ENCODE measurements around the gene MFN1. TPM values are rescaled to one million over a fixed set of nuclear protein-coding genes. Genes with fewer than 3 reads are reported as not detected.

The MFN1 gene
- total RNA-seq, 4 donors from 2014 or later, result 43.3 to 45.7 (median 44.6) TPM

- Histone ChIP-seq H3K4me1 (no peaks in the 10 kb centered on the region), H3K27me3 (no peaks in the 10 kb centered on the region), H3K9me3 (no peaks in the 10 kb centered on the region), H3K27ac (no peak overlapping the region), H3K36me3 (peaks cover 41 to 44% of the 10 kb centered on the region in 2 donors), H3K4me3 (replicated peaks in 1 of 3) (no peak overlapping the region)
- TF ChIP-seq, protein P1, sequence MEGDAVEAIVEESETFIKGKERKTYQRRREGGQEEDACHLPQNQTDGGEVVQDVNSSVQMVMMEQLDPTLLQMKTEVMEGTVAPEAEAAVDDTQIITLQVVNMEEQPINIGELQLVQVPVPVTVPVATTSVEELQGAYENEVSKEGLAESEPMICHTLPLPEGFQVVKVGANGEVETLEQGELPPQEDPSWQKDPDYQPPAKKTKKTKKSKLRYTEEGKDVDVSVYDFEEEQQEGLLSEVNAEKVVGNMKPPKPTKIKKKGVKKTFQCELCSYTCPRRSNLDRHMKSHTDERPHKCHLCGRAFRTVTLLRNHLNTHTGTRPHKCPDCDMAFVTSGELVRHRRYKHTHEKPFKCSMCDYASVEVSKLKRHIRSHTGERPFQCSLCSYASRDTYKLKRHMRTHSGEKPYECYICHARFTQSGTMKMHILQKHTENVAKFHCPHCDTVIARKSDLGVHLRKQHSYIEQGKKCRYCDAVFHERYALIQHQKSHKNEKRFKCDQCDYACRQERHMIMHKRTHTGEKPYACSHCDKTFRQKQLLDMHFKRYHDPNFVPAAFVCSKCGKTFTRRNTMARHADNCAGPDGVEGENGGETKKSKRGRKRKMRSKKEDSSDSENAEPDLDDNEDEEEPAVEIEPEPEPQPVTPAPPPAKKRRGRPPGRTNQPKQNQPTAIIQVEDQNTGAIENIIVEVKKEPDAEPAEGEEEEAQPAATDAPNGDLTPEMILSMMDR (IDR thresholded peaks at IDR 0.05), result no peak
- TF ChIP-seq POLR2A (IDR thresholded peaks at IDR 0.05), result no peak
- DNase-seq, result no peak
- WGBS, 2 donors, result 84 to 92% methylated on average over 2 of the region's 2 CpGs
- intact Hi-C loops (cut with DNase I), result no loop called here
Observed at GRCh38 chr3:179333084-179333483, 14.4 kb upstream of the MFN1 start.

DNA sequence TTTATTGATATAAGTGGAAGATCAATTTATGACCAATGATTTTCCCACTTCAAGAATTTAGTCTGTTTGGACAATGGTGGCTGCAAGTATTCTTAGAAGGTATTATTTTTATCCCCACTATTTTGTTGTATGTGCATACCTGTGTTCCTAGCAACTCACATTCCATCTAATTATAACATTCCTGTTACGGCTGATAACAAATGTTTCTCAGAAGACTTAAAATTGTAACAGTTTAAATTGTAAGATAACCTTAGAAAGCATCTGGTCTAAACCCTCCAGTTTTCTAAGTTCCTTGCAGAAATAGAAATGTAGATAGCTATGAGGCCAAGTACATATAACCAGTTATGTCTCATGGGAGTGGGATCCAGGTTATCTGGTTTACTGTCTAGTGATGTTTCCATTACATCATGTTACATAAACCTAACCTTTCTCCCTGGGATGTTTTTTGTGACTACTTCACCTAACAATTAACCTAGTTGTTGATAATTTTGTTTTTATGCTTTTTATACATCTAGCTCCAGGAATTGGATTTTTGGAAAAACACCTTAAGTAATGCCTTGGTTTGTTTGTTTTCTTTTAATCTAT lies 11.1 kb upstream of the MFN1 start:
- no peak overlapping the region for H3K27ac ChIP-seq
- 89 to 91% methylated on average over 1 of the region's 1 CpG for WGBS, 2 donors

GRCh38 chr3:179348325-179349013 lies 960 bp downstream of the MFN1 start:
- H3K4me1 ChIP-seq, result peaks cover 4 to 9% of the 10 kb centered on the region in 2 donors
- peaks cover 9 to 12% of the 10 kb centered on the region in 2 donors for H3K36me3 ChIP-seq
- WGBS, 2 donors, result 28 to 33% methylated on average over 5 of the region's 5 CpGs
- H3K4me3 ChIP-seq (replicated peaks in 1 of 3), result peak overlapping the region in 2 of 3 donors; percentile 79 to 87
- H3K9me3 ChIP-seq, result no peaks in the 10 kb centered on the region
- H3K27me3 ChIP-seq, result no peaks in the 10 kb centered on the region
- TF ChIP-seq POLR2A (IDR thresholded peaks at IDR 0.05), result no peak
- TF ChIP-seq, protein P1 (IDR thresholded peaks at IDR 0.05), result no peak
- intact Hi-C loops (cut with DNase I), result no loop called here
- peak overlapping the region; percentile 49 to 84 (median 69) for H3K27ac ChIP-seq
- DNase-seq, result no peak

More for the DNA sequence above, 11.1 kb upstream of the MFN1 start:
- no peaks in the 10 kb centered on the region for H3K9me3 ChIP-seq
- no peaks in the 10 kb centered on the region for H3K27me3 ChIP-seq
- TF ChIP-seq POLR2A (IDR thresholded peaks at IDR 0.05), result no peak
- TF ChIP-seq, protein P1 (IDR thresholded peaks at IDR 0.05), result no peak
- no peaks in the 10 kb centered on the region for H3K4me1 ChIP-seq
- peaks cover 18 to 24% of the 10 kb centered on the region in 2 donors for H3K36me3 ChIP-seq
- intact Hi-C loops (cut with DNase I), result no loop called here
- no peak for DNase-seq
- H3K4me3 ChIP-seq (replicated peaks in 1 of 3), result no peak overlapping the region

GRCh38 chr3:179355996-179356395 lies 8.5 kb downstream of the MFN1 start:
- H3K36me3 ChIP-seq, result peaks cover 26 to 36% of the 10 kb centered on the region in 2 donors
- WGBS, 2 donors, result 86 to 92% methylated on average over 1 of the region's 1 CpG

More at GRCh38 chr3:179355996-179356395, 8.5 kb downstream of the MFN1 start:
- DNase-seq, result no peak
- intact Hi-C loops (cut with DNase I), result no loop called here
- Histone ChIP-seq H3K4me3 (replicated peaks in 1 of 3) (no peak overlapping the region), H3K4me1 (no peaks in the 10 kb centered on the region), H3K27me3 (no peaks in the 10 kb centered on the region), H3K9me3 (no peaks in the 10 kb centered on the region), H3K27ac (no peak overlapping the region)
- TF ChIP-seq POLR2A (IDR thresholded peaks at IDR 0.05), result no peak
- TF ChIP-seq, protein P1 (IDR thresholded peaks at IDR 0.05), result no peak
